MM.1S (cell line): ENCODE data around the gene C11orf21.

Experiments used
- DNase-seq: peaks from one replicate; pipeline ENCODE4 v3.0.0-alpha.2; 2015
- H2AFZ ChIP-seq: fragments of 300-600 bp; sonication (generic); 2 replicates; pipeline ENCODE4 v1.6.0; 2016; ENCODE audit warnings: antibody characterized with exemption, low read length
- H3F3A ChIP-seq: fragments of 300-600 bp; sonication (generic); 2 replicates; pipeline ENCODE4 v1.6.1; 2016; ENCODE audit warnings: mild to moderate bottlenecking, antibody characterized with exemption, low read length, moderate library complexity, mixed read lengths; ENCODE audit not compliant: insufficient read depth
- H3K27ac ChIP-seq: fragments of 300-600 bp; sonication (generic); 2 replicates; pipeline ENCODE4 v1.5.1; 2016; ENCODE audit warnings: mild to moderate bottlenecking, low read length
- H3K27me3 ChIP-seq: fragments of 300-600 bp; sonication (generic); replicated peaks from 2 replicates; pipeline ENCODE4 v1.6.0; 2016; ENCODE audit warnings: low read length; ENCODE audit not compliant: insufficient read depth
- H3K36me3 ChIP-seq: fragments of 300-600 bp; sonication (generic); replicated peaks from 2 replicates; pipeline ENCODE4 v1.6.1; 2016; ENCODE audit warnings: mild to moderate bottlenecking, low read length, mixed read lengths; ENCODE audit not compliant: insufficient read depth
- H3K4me1 ChIP-seq: fragments of 300-600 bp; sonication (generic); 2 replicates; pipeline ENCODE4 v1.6.1; 2016; ENCODE audit warnings: low read length, mixed read lengths
- H3K4me2 ChIP-seq: fragments of 300-600 bp; sonication (generic); 2 replicates; pipeline ENCODE4 v1.6.0; 2016; ENCODE audit warnings: low read depth, low read length
- H3K4me3 ChIP-seq: fragments of 300-600 bp; sonication (generic); 2 replicates; pipeline ENCODE4 v1.5.1; 2016; ENCODE audit warnings: low read length, mixed read lengths
- H3K79me2 ChIP-seq: fragments of 300-600 bp; sonication (generic); 2 replicates; pipeline ENCODE4 v1.6.1; 2016; ENCODE audit warnings: mixed run types, low read length, mixed read lengths
- H3K9ac ChIP-seq: fragments of 300-600 bp; sonication (generic); 2 replicates; pipeline ENCODE4 v1.6.1; 2016; ENCODE audit warnings: low read length, mixed read lengths
- H3K9me2 ChIP-seq: fragments of 300-600 bp; sonication (generic); replicated peaks from 2 replicates; pipeline ENCODE4 v1.6.1; 2016; ENCODE audit warnings: mild to moderate bottlenecking, low read length, mixed read lengths; ENCODE audit not compliant: insufficient read depth
- H3K9me3 ChIP-seq: fragments of 300-600 bp; sonication (generic); replicated peaks from 2 replicates; pipeline ENCODE4 v1.6.1; 2016; ENCODE audit warnings: mild to moderate bottlenecking, low read length, mixed read lengths; ENCODE audit not compliant: insufficient read depth
- H4K20me1 ChIP-seq: fragments of 300-600 bp; sonication (generic); 2 replicates; pipeline ENCODE4 v1.6.1; 2016; ENCODE audit warnings: mild to moderate bottlenecking, low read length, moderate library complexity, mixed read lengths; ENCODE audit not compliant: insufficient read depth
- EZH2 ChIP-seq: fragments of 300-600 bp; sonication (generic); optimal IDR thresholded peaks from 2 replicates; pipeline ENCODE3; 2017; ENCODE audit warnings: low read depth, mild to moderate bottlenecking, antibody characterized with exemption, low read length, mixed read lengths
- EZH2phosphoT487 ChIP-seq: fragments of 300-600 bp; sonication (generic); IDR thresholded peaks from 2 replicates; pipeline ENCODE4 v1.6.1; 2018; ENCODE audit warnings: antibody characterized with exemption, low read length
- TF ChIP-seq, protein P1 (sequence below): fragments of 300-600 bp; sonication (generic); IDR thresholded peaks from 2 replicates; pipeline ENCODE4 v1.5.1; 2016; ENCODE audit warnings: antibody characterized with exemption, low read length, mixed read lengths

The C11orf21 gene

DNA sequence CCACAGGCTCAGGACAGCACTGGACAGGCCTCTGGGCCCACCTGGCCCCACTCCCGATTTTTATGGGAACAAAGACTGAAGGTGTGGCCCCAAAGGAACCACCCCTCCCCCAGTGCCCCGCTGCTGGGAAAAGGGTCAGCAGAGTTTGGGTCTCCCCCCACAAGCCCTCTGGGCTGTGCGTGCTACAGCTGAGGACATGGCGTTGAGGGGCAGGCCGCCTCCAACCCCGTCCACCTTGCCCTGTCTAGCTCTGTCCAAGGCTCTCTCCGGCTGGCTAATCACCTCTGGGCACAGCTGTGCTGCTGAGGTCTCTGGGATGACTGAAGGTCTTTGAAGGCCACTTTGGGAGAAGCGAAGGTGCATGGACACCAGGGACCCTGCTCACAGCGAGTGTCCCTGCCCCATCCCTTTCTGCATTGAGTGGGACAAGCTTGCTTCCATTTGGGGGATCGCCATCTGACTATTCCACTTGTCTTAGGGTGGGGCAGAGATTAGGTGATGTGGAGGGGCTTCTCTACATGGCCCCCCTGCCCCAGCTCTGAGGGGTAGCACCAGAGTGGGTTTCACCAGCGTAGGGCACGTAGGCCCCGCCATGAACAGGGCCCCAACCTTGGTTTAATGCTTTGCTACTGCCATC lies 37.9 kb downstream of the C11orf21 start:
- Histone ChIP-seq H3K36me3 (no peaks in the 10 kb centered on the region), H3F3A (peaks cover 5% of the 10 kb centered on the region; the same call in 1 of the 2 replicates), H3K4me3 (no peak overlapping the region), H2AFZ (no peak overlapping the region), H3K4me1 (peaks cover 7% of the 10 kb centered on the region; the same call in 1 of the 2 replicates), H3K9ac (no peak overlapping the region), H3K79me2 (no peaks in the 10 kb centered on the region), H3K27me3 (peaks cover 87% of the 10 kb centered on the region), H4K20me1 (no peaks in the 10 kb centered on the region), H3K9me3 (no peaks in the 10 kb centered on the region), H3K4me2 (no peak overlapping the region), H3K9me2 (no peaks in the 10 kb centered on the region), H3K27ac (no peak overlapping the region)
- TF ChIP-seq EZH2phosphoT487, result no peak
- TF ChIP-seq, protein P1, sequence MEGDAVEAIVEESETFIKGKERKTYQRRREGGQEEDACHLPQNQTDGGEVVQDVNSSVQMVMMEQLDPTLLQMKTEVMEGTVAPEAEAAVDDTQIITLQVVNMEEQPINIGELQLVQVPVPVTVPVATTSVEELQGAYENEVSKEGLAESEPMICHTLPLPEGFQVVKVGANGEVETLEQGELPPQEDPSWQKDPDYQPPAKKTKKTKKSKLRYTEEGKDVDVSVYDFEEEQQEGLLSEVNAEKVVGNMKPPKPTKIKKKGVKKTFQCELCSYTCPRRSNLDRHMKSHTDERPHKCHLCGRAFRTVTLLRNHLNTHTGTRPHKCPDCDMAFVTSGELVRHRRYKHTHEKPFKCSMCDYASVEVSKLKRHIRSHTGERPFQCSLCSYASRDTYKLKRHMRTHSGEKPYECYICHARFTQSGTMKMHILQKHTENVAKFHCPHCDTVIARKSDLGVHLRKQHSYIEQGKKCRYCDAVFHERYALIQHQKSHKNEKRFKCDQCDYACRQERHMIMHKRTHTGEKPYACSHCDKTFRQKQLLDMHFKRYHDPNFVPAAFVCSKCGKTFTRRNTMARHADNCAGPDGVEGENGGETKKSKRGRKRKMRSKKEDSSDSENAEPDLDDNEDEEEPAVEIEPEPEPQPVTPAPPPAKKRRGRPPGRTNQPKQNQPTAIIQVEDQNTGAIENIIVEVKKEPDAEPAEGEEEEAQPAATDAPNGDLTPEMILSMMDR, result no peak
- no peak for TF ChIP-seq EZH2
- DNase-seq, result no peak

DNA sequence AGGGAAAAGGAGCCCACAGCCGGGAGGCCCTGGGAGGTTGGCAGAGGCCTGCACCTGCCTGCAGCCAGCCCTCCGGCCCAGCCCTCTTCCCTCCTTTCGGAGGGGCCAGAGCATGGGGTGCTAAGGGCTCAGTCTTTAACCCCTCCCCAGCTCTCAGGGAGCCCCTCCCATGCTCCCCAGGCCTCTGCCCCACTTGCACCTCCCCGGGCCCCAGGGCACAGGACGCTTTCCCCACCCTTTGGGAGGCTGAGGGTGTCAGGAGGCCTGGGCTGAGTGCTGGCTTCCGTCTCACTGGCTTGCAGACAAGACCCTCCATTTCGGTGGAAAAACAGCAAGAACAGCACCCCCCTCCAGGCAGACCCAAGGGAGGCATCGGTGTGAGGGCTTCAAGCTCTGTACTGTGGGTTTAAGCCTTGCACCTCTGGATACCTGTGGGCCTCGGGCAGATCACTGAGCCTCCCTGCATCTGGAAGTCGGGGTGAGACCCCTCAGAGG lies 38.6 kb downstream of the C11orf21 start:
- H3K27ac ChIP-seq, result no peak overlapping the region
- H3K4me3 ChIP-seq, result no peak overlapping the region
- TF ChIP-seq EZH2phosphoT487 (no peak), EZH2 (no peak)
- TF ChIP-seq, protein P1, result no peak
- peaks cover 7% of the 10 kb centered on the region; the same call in 1 of the 2 replicates for H3K4me1 ChIP-seq
- peaks cover 89% of the 10 kb centered on the region for H3K27me3 ChIP-seq
- no peak overlapping the region for H2AFZ ChIP-seq
- no peak overlapping the region for H3K9ac ChIP-seq
- H3K9me2 ChIP-seq, result no peaks in the 10 kb centered on the region
- H3K4me2 ChIP-seq, result no peak overlapping the region
- H4K20me1 ChIP-seq, result no peaks in the 10 kb centered on the region
- H3K79me2 ChIP-seq, result no peaks in the 10 kb centered on the region
- no peaks in the 10 kb centered on the region for H3K9me3 ChIP-seq
- H3K36me3 ChIP-seq, result no peaks in the 10 kb centered on the region
- DNase-seq, result no peak
- H3F3A ChIP-seq, result peaks cover 5% of the 10 kb centered on the region; the same call in 1 of the 2 replicates

DNA sequence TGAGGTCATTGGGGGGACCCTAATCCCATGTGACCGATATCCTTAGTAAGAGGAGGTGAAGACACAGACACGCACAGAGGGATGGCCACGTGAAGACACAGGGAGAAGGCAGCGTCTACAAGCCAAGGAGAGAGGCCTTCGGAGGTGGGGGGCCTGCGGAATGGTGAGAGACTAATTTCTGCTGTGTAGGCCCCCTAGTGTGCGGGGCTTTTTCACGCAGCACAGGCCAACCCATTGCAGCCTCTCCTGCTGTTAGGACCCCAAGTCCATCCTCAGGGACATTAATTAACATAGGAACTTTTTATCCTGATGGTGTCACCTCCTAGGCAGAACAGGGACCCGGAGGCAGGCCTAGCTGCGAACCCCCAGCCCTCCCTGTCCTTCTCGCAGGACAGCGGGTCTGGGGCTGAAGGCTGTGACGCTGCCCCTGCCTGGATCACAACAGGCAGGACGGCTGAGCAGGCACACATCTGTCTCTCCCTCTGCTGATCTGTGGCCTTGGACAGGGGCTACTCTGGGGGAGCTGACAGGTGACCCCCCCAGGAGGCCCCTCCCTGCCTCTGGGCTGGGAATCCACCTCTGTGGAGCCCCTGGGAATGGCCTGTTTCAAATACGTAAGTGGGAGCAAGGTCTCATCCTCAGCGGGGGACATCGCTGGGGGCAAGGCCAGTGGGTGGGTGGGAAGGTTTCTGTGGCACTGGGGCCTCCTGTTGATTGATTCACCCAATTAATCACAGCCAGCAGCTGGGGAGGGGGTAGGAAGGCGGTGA lies 39.2 kb downstream of the C11orf21 start:
- H3K27me3 ChIP-seq, result peaks cover 88% of the 10 kb centered on the region
- no peak overlapping the region for H3K4me3 ChIP-seq
- H3K27ac ChIP-seq, result no peak overlapping the region
- no peak for DNase-seq
- H3K9me3 ChIP-seq, result no peaks in the 10 kb centered on the region
- no peaks in the 10 kb centered on the region for H4K20me1 ChIP-seq
- H3K36me3 ChIP-seq, result no peaks in the 10 kb centered on the region
- H3K4me2 ChIP-seq, result no peak overlapping the region
- peaks cover 7% of the 10 kb centered on the region; the same call in 1 of the 2 replicates for H3K4me1 ChIP-seq
- no peak overlapping the region for H2AFZ ChIP-seq
- peaks cover 5% of the 10 kb centered on the region; the same call in 1 of the 2 replicates for H3F3A ChIP-seq
- no peak for TF ChIP-seq EZH2
- TF ChIP-seq, protein P1, result no peak
- TF ChIP-seq EZH2phosphoT487, result no peak
- H3K9me2 ChIP-seq, result no peaks in the 10 kb centered on the region
- no peaks in the 10 kb centered on the region for H3K79me2 ChIP-seq
- no peak overlapping the region for H3K9ac ChIP-seq
